ENCODE results near the gene IFI35. TPM values are rescaled to one million over a fixed set of nuclear protein-coding genes. Genes with fewer than 3 reads are reported as not detected.
A peak's percentile ranks its signal among the peaks of the same experiment; 100 is the strongest.
"Not testable (repeated sequence)": the region's sequence is repeated elsewhere in the genome, so short reads cannot be mapped to it uniquely, and the experiment has no call there.

Gene IFI35
- polyA plus RNA-seq, 1 experiment, result 42.5 TPM

DNA sequence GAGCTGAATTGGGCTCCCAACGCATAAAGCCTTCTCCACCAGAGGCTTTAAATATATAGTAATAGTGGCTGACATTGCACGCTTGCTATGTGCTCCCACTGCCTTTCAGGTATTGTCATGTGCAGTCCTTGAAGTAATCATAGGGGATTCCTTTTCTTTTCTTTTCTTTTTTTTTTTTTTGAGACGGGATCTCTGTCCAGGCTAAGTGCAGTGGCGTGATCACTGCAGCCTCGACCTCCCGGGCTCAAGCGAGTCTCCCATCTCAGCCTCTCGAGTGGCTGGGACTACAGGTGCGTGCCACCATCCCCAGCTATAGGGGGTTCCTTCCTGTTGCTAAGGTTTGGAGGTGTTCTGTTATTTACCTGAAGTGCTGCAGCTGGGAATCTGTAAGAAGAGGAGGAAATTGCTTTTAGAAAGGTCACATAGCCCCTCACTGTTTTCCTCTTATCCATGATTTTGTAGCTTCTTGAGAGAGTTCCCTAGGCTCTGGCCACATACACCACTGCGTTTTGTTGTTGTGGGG, 7.5 kb upstream of the IFI35 start:
- no peak for DNase-seq (ENCODE audit: low read depth)
- CTCF ChIA-PET, result interaction anchor here (0.6 to 2.2 kb wide), 5 partner anchors 12 to 336 kb away, joined by 3 to 16 read pairs (median 5); partner anchors contain the start of gene AOC2
- Histone ChIP-seq H3K27me3 (ENCODE audit: control insufficient read depth, insufficient read depth, low read length) (no peaks in the 10 kb centered on the region), H3K4me3 (ENCODE audit: low read depth, low read length) (peak overlapping the region; percentile 91), H3K36me3 (ENCODE audit: control insufficient read depth, insufficient read depth, low read length) (peaks cover 9% of the 10 kb centered on the region)
- TF ChIP-seq, protein P1, sequence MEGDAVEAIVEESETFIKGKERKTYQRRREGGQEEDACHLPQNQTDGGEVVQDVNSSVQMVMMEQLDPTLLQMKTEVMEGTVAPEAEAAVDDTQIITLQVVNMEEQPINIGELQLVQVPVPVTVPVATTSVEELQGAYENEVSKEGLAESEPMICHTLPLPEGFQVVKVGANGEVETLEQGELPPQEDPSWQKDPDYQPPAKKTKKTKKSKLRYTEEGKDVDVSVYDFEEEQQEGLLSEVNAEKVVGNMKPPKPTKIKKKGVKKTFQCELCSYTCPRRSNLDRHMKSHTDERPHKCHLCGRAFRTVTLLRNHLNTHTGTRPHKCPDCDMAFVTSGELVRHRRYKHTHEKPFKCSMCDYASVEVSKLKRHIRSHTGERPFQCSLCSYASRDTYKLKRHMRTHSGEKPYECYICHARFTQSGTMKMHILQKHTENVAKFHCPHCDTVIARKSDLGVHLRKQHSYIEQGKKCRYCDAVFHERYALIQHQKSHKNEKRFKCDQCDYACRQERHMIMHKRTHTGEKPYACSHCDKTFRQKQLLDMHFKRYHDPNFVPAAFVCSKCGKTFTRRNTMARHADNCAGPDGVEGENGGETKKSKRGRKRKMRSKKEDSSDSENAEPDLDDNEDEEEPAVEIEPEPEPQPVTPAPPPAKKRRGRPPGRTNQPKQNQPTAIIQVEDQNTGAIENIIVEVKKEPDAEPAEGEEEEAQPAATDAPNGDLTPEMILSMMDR (IDR thresholded peaks at IDR 0.05; ENCODE audit: insufficient read depth, low read depth, low read length), result no peak
- POLR2A ChIA-PET, result no interaction called here

DNA sequence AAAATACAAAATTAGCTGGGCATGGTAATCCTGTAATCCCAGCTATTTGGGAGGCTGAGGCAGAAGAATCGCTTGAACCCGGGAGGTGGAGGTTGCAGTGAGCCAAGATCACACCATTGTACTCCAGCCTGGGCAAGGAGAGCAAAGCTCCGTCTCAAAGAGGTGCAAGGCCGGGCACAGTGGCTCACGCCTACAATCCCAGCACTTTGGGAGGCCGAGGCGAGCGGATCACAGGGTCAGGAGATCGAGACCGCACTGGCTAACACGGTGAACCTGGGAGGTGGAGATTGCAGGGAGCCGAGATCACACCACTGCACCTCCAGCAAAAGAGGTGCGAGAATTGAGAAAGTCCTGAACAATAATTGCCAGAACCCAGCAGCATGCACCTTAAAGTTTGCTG, 5.7 kb upstream of the IFI35 start:
- H3K4me3 ChIP-seq (ENCODE audit: low read depth, low read length); H3K36me3 ChIP-seq (ENCODE audit: control insufficient read depth, insufficient read depth, low read length); H3K27me3 ChIP-seq (ENCODE audit: control insufficient read depth, insufficient read depth, low read length); DNase-seq (ENCODE audit: low read depth): not testable (repeated sequence)
- POLR2A ChIA-PET, result interaction anchor here (0.7 kb wide), 1 partner anchor 174 kb away, joined by 5 read pairs; no protein-coding TSS in a partner anchor
- CTCF ChIA-PET, result interaction anchor here (0.9 kb wide), 1 partner anchor 24 kb away, joined by 4 read pairs; no protein-coding TSS in a partner anchor

DNA sequence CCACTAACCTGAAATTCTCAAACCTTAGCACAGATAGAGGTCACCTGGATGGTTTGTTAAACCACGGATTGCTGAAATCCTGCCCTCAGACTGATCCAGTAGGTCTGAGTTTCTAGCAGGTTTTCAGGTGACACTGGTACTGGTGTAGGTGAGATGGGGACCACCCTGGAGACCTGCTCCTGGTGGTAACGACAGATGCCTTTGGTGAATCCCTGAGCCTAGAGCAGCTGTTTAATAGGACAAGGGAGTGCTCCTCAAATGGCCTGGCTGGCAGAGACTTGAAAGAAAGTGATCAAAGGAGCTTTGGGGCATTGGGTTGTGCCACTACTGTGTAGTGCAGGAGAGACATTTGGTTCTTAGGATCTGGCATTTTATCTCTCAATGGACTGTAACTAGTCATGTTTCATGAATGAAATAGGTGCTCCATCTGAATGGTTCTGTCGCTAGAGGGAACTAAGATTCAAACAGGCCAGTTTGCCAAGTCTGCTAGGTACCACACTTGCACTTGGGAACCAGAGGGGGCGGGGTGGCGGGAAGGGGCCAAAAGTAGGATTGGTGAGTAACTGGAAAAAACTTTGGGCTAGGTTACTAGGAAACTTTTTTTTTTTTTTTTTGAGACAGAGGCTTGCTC, 2.9 kb upstream of the IFI35 start:
- DNase-seq (ENCODE audit: low read depth), result no peak
- TF ChIP-seq, protein P1 (IDR thresholded peaks at IDR 0.05; ENCODE audit: insufficient read depth, low read depth, low read length), result no peak
- Histone ChIP-seq H3K36me3 (ENCODE audit: control insufficient read depth, insufficient read depth, low read length) (peaks cover 9% of the 10 kb centered on the region), H3K27me3 (ENCODE audit: control insufficient read depth, insufficient read depth, low read length) (no peaks in the 10 kb centered on the region), H3K4me3 (ENCODE audit: low read depth, low read length) (no peak overlapping the region)
- CTCF ChIA-PET, result no interaction called here
- POLR2A ChIA-PET, result no interaction called here

DNA sequence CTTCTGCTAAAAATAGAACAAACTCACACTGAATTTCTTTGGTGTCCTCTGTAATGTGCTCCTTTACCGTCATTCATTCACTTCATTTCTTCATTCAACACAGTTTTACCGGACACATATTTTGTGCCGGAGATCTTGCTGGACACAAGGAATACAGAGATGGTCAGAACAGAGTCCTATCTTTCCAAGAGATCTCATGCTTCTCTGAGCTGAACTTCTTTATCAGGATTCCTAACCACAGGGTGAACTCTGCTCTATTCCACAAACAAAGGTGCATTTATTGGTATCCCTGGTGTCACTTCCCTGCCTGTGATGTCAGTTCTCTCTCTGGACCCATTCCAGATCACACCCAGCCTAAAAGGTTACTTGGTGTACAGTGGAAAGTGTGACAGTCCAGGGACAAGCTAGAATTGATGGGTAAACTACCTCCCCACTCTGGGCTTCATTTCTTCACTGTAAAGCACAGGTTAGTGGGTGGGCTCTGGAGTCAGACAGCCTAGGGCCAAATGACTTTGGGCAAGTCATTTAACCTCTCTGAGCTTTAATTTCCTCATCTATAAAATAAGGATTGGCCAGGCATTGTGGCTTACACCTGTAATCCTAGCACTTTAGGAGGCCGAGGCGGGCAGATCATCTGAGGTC, 4.2 kb downstream of the IFI35 start:
- ChIA-PET POLR2A (no interaction called here), CTCF (interaction anchor here (0.7 to 2.1 kb wide), 3 partner anchors 8 to 14 kb away, joined by 3 to 5 read pairs (median 4); partner anchors contain the start of gene RPL27)

DNA sequence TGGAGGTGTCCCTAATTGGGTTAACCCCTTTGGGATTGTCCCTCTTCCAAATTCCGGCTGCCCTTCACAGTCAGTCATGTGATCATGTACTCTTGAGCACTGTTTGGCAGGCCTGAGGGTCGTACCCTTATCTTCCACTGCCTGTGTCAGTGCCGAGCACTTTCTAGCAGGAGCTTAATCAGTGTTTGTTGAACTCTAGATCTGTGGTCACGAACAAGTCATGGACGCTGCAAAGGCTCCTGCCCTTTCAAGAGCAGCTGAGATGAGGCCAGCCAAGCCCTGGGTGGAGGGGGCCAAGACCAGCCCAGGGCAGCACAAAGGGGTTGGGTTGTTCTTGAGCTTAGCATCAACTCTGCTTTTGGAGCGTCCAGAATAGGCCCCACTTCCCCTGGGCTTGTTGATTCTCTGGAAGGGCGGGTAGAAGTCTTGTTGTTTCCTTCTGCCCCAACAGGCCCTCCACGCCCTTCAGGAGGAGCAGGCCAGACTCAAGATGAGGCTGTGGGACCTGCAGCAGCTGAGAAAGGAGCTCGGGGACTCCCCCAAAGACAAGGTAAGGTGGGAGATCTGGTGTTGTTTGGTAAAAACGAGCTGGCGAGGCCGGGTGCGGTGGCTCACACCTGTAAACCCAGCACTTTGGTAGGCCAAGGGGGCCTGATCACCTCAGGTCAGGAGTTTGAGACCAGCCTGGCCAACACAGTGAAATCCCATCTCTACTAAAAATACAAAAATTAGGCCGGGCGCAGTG, 5.3 kb downstream of the IFI35 start:
- no peaks in the 10 kb centered on the region for H3K27me3 ChIP-seq (ENCODE audit: control insufficient read depth, insufficient read depth, low read length)
- DNase-seq (ENCODE audit: low read depth), result no peak
- H3K4me3 ChIP-seq (ENCODE audit: low read depth, low read length), result no peak overlapping the region
- ChIA-PET POLR2A (no interaction called here), CTCF (interaction anchor here (0.5 to 2.1 kb wide), 2 partner anchors 12 to 402 kb away, joined by 4 to 5 read pairs; no protein-coding TSS in a partner anchor)
- TF ChIP-seq, protein P1 (IDR thresholded peaks at IDR 0.05; ENCODE audit: insufficient read depth, low read depth, low read length), result no peak
- peaks cover 22% of the 10 kb centered on the region for H3K36me3 ChIP-seq (ENCODE audit: control insufficient read depth, insufficient read depth, low read length)

More for the DNA sequence above, 4.2 kb downstream of the IFI35 start:
- no peak overlapping the region for H3K4me3 ChIP-seq (ENCODE audit: low read depth, low read length)
- no peak for DNase-seq (ENCODE audit: low read depth)
- TF ChIP-seq, protein P1 (IDR thresholded peaks at IDR 0.05; ENCODE audit: insufficient read depth, low read depth, low read length), result no peak
- H3K27me3 ChIP-seq (ENCODE audit: control insufficient read depth, insufficient read depth, low read length), result no peaks in the 10 kb centered on the region
- H3K36me3 ChIP-seq (ENCODE audit: control insufficient read depth, insufficient read depth, low read length), result peaks cover 17% of the 10 kb centered on the region

Data from BJ (cell line).